Activated naive CD8-positive, alpha-beta T cell treated with anti-CD3 and anti-CD28 coated beads, Interleukin-2, amount 10 ng/mL, durations not matched to agents 7 days and 5 days (primary cell): Measurements from ENCODE around the gene ZFP37. TPM values are rescaled to one million over a fixed set of nuclear protein-coding genes. Genes with fewer than 3 reads are reported as not detected.
"Not testable (repeated sequence)": the region's sequence is repeated elsewhere in the genome, so short reads cannot be mapped to it uniquely, and the experiment has no call there.

ENCODE experiments used
- ATAC-seq: fragments of 150-1000 bp; cut with Tn5 transposase; one replicate; pipeline ENCODE4 v1.10.0; 2021; ENCODE audit warnings: low read depth, moderate library complexity
- POLR2A ChIA-PET: fragments of 350-600 bp; sonication (Branson Sonifier 250); formaldehyde crosslinking; loops from one replicate; lab custom pipeline; 2021; ENCODE audit warnings: antibody characterized with exemption; lab: Charles Lee
- DNase-seq: peaks from one replicate; pipeline ENCODE4 v3.0.0; 2021
- H3K27ac Mint-ChIP-seq: one replicate; pipeline ENCODE4 v1.8.0; 2022; ENCODE audit warnings: mild to moderate bottlenecking, mixed read lengths
- H3K27me3 Mint-ChIP-seq: one replicate; pipeline ENCODE4 v1.8.0; 2022; ENCODE audit warnings: mild to moderate bottlenecking, moderate library complexity, mixed read lengths
- H3K36me3 Mint-ChIP-seq: one replicate; pipeline ENCODE4 v1.8.0; 2021; ENCODE audit warnings: mild to moderate bottlenecking, mixed read lengths
- H3K4me1 Mint-ChIP-seq: one replicate; pipeline ENCODE4 v1.8.0; 2021; ENCODE audit warnings: mixed read lengths
- H3K4me3 Mint-ChIP-seq: one replicate; pipeline ENCODE4 v1.8.0; 2022; ENCODE audit warnings: mild to moderate bottlenecking, moderate library complexity, mixed read lengths
- H3K9me3 Mint-ChIP-seq: one replicate; pipeline ENCODE4 v1.8.0; 2021; ENCODE audit warnings: mixed read lengths
- total RNA-seq, 2 experiments: library from RNA; stranded (reverse); gene quantifications; one replicate each; pipeline ENCODE4 v1.2.3, GENCODE V29; 2021

Gene ZFP37
- total RNA-seq, result 1 to 10 TPM; 1.8 to 2.6 TPM

GRCh38 chr9:113056191-113057106, at the start of gene ZFP37:
TSS of gene ZFP37 (minus strand) at chr9:113056724. CDS start at chr9:113056688, 36 bp downstream.
- POLR2A ChIA-PET, result no interaction called here
- peak; percentile 97 for ATAC-seq
- Mint-ChIP-seq H3K4me1 (no peaks in the 10 kb centered on the region), H3K27ac (no peak within 1 kb of the TSS), H3K27me3 (peaks cover 3% of the 10 kb centered on the region), H3K4me3 (no peak within 1 kb of the TSS), H3K9me3 (peaks cover 9% of the 10 kb centered on the region), H3K36me3 (no peaks in the 10 kb centered on the region)
- peak; percentile 80 for DNase-seq

GRCh38 chr9:113105345-113105744, 48.8 kb upstream of the ZFP37 start:
- POLR2A ChIA-PET, result not testable (repeated sequence)

GRCh38 chr9:113095561-113095960, 39.0 kb upstream of the ZFP37 start:
- peaks cover 12% of the 10 kb centered on the region for H3K9me3 Mint-ChIP-seq
- ATAC-seq (no peak), DNase-seq (no peak)
- no peak overlapping the region for H3K27ac Mint-ChIP-seq
- H3K4me1 Mint-ChIP-seq, result no peaks in the 10 kb centered on the region
- H3K27me3 Mint-ChIP-seq, result peaks cover 31% of the 10 kb centered on the region
- H3K36me3 Mint-ChIP-seq, result no peaks in the 10 kb centered on the region
- no peak overlapping the region for H3K4me3 Mint-ChIP-seq
- POLR2A ChIA-PET, result no interaction called here

More at GRCh38 chr9:113105345-113105744, 48.8 kb upstream of the ZFP37 start:
- not testable (repeated sequence) for H3K9me3 Mint-ChIP-seq, H3K4me3 Mint-ChIP-seq, H3K27me3 Mint-ChIP-seq, H3K27ac Mint-ChIP-seq, DNase-seq, H3K4me1 Mint-ChIP-seq, ATAC-seq, H3K36me3 Mint-ChIP-seq

- H3K4me3 Mint-ChIP-seq, ATAC-seq, POLR2A ChIA-PET, H3K36me3 Mint-ChIP-seq, H3K4me1 Mint-ChIP-seq: not testable (repeated sequence)
- Mint-ChIP-seq H3K27me3 (peaks cover 25% of the 10 kb centered on the region), H3K9me3 (peaks cover 13% of the 10 kb centered on the region), H3K27ac (peak overlapping the region; percentile 55)
- peak; percentile 35 for DNase-seq
Observed at GRCh38 chr9:113089924-113090323, 33.4 kb upstream of the ZFP37 start.

GRCh38 chr9:113089143-113089505, 32.6 kb upstream of the ZFP37 start:
- peak; percentile 27 for DNase-seq
- POLR2A ChIA-PET, H3K36me3 Mint-ChIP-seq, ATAC-seq, H3K4me3 Mint-ChIP-seq, H3K4me1 Mint-ChIP-seq: not testable (repeated sequence)
- H3K9me3 Mint-ChIP-seq, result peaks cover 13% of the 10 kb centered on the region
- H3K27ac Mint-ChIP-seq, result peak overlapping the region; percentile 45
- H3K27me3 Mint-ChIP-seq, result peaks cover 25% of the 10 kb centered on the region

GRCh38 chr9:113088456-113089142, 32.1 kb upstream of the ZFP37 start:
- H3K36me3 Mint-ChIP-seq, H3K4me3 Mint-ChIP-seq, ATAC-seq, H3K4me1 Mint-ChIP-seq, POLR2A ChIA-PET, H3K27ac Mint-ChIP-seq: not testable (repeated sequence)
- DNase-seq, result peak; percentile 37
- Mint-ChIP-seq H3K9me3 (peaks cover 12% of the 10 kb centered on the region), H3K27me3 (peaks cover 23% of the 10 kb centered on the region)

GRCh38 chr9:113062932-113063310, 6.4 kb upstream of the ZFP37 start:
- peak; percentile 50 for DNase-seq
- H3K9me3 Mint-ChIP-seq, H3K4me3 Mint-ChIP-seq, H3K27ac Mint-ChIP-seq, H3K4me1 Mint-ChIP-seq, POLR2A ChIA-PET, ATAC-seq, H3K36me3 Mint-ChIP-seq, H3K27me3 Mint-ChIP-seq: not testable (repeated sequence)

GRCh38 chr9:113062256-113062931, 5.9 kb upstream of the ZFP37 start:
- ATAC-seq, POLR2A ChIA-PET, H3K27ac Mint-ChIP-seq, H3K36me3 Mint-ChIP-seq, H3K4me3 Mint-ChIP-seq, H3K27me3 Mint-ChIP-seq, H3K9me3 Mint-ChIP-seq, H3K4me1 Mint-ChIP-seq: not testable (repeated sequence)
- DNase-seq, result peak; percentile 43

- H3K27me3 Mint-ChIP-seq, H3K4me1 Mint-ChIP-seq, POLR2A ChIA-PET, ATAC-seq, H3K4me3 Mint-ChIP-seq, H3K36me3 Mint-ChIP-seq, H3K9me3 Mint-ChIP-seq, H3K27ac Mint-ChIP-seq: not testable (repeated sequence)
- peak; percentile 61 for DNase-seq
Observed at GRCh38 chr9:113061072-113061850, 4.7 kb upstream of the ZFP37 start.

GRCh38 chr9:113059581-113060284, 3.2 kb upstream of the ZFP37 start:
- peak; percentile 51 for DNase-seq

GRCh38 chr9:113057193-113057592, 669 bp upstream of the ZFP37 start:
- H3K4me3 Mint-ChIP-seq, result no peak overlapping the region
- ATAC-seq, result no peak
- H3K9me3 Mint-ChIP-seq, result peaks cover 8% of the 10 kb centered on the region
- no peak overlapping the region for H3K27ac Mint-ChIP-seq
- no peaks in the 10 kb centered on the region for H3K36me3 Mint-ChIP-seq
- H3K27me3 Mint-ChIP-seq, result peaks cover 3% of the 10 kb centered on the region
- H3K4me1 Mint-ChIP-seq, result no peaks in the 10 kb centered on the region
- POLR2A ChIA-PET, result no interaction called here
- no peak for DNase-seq

More at GRCh38 chr9:113059581-113060284, 3.2 kb upstream of the ZFP37 start:
- H3K9me3 Mint-ChIP-seq, POLR2A ChIA-PET, H3K27ac Mint-ChIP-seq, H3K36me3 Mint-ChIP-seq, ATAC-seq, H3K27me3 Mint-ChIP-seq, H3K4me1 Mint-ChIP-seq: not testable (repeated sequence)
- H3K4me3 Mint-ChIP-seq, result peak overlapping the region; percentile 21

GRCh38 chr9:113042884-113043657, 13.5 kb downstream of the ZFP37 start:
- H3K27me3 Mint-ChIP-seq, result no peaks in the 10 kb centered on the region
- peaks cover 16% of the 10 kb centered on the region for H3K36me3 Mint-ChIP-seq
- ATAC-seq, result no peak
- POLR2A ChIA-PET, result no interaction called here
- no peak overlapping the region for H3K4me3 Mint-ChIP-seq
- no peak for DNase-seq
- H3K4me1 Mint-ChIP-seq, result no peaks in the 10 kb centered on the region
- peaks cover 35% of the 10 kb centered on the region for H3K9me3 Mint-ChIP-seq
- H3K27ac Mint-ChIP-seq, result no peak overlapping the region
